ENCODE measurements around the gene TP53I11. TPM values are rescaled to one million over a fixed set of nuclear protein-coding genes. Genes with fewer than 3 reads are reported as not detected.

The TP53I11 gene
- total and polyA plus RNA-seq, 2 donors (not counting 3 experiments of a cell fraction or from before 2014, with no cell fraction given) = 31.5 to 79.4 TPM

DNA sequence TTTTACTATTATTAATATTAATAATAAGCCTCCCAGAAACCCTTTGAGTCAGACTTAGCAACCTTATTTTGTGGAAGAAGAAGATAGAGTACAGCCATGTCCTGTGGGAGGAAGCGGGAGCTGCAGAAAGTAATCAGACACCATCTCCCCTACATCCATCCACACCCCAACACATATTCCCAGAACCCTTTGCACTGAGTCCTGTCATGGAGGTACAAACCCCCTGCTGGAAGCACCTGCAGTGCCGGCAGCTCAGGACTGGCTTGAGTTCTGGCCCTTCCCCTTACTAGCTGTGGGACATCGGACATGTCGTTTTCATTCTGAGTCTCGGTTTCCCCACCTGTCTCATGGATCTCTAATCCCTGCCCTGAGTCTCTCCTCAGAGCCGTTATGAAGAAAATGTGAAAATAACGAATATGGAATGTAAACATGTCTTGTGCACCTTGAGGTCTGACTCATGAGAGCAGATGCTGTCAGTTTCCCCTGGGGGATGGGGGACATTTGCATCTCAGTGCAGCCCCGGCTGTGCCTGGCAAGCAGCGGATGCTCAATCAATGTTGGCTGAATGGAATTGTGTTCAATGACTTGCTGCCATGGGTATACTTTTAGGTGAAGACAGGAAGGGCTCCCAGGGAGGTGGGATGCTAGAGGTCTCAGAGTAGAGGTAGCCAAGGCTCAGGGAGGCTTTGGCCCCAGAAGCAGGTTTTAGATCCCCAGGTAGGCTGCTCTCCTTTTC, 45.4 kb downstream of the TP53I11 start:
- Histone ChIP-seq H2AFZ (ENCODE audit: low read depth, low read length) (no peak overlapping the region), H3K27ac (ENCODE audit: insufficient read depth, low read depth, low read length) (no peak overlapping the region), H3K4me2 (ENCODE audit: insufficient read depth, low read length) (no peak overlapping the region), H3K4me3 (replicated peaks in 1 of 3; ENCODE audit: insufficient read depth in 1 of 3, low read depth in 1 of 3, low read length in 3 of 3) (no peak overlapping the region), H3K79me2 (ENCODE audit: control insufficient read depth, insufficient read depth, low read length) (no peaks in the 10 kb centered on the region), H3K36me3 (ENCODE audit: control insufficient read depth in 2 of 2, extremely low read depth in 1 of 2, insufficient read depth in 2 of 2, low read length in 2 of 2) (no peaks in the 10 kb centered on the region), H3K27me3 (ENCODE audit: control insufficient read depth in 2 of 2, insufficient read depth in 2 of 2, low read length in 2 of 2) (no peaks in the 10 kb centered on the region), H3K9me3 (replicated peaks; ENCODE audit: control insufficient read depth, insufficient read depth, low read length) (no peaks in the 10 kb centered on the region), H4K20me1 (replicated peaks; ENCODE audit: control insufficient read depth, extremely low read depth, insufficient read depth, low read length) (no peaks in the 10 kb centered on the region), H3K9me1 (replicated peaks; ENCODE audit: control insufficient read depth, extremely low read depth, insufficient read depth, low read length) (no peaks in the 10 kb centered on the region), H3K4me1 (ENCODE audit: control insufficient read depth, extremely low read depth, insufficient read depth, low read length) (no peaks in the 10 kb centered on the region), H3K9ac (replicated peaks; ENCODE audit: extremely low read depth, insufficient read depth, low read length) (no peak overlapping the region)
- intact Hi-C loops (cut with micrococcal nuclease) = no loop called here
- no TSS peak for BruUV-seq (replicated peaks)
- no peak for FAIRE-seq
- DNase-seq (ENCODE audit: low read depth, low spot score) = no peak
- dilution Hi-C loops (cut with MboI; ENCODE audit: extremely low pct_ligation_motif_present, low sequenced_read_pairs) = no loop called here
- TF ChIP-seq POLR2A (IDR thresholded peaks at IDR 0.05; ENCODE audit: low read depth, low read length) (no peak), EZH2 (IDR thresholded peaks at IDR 0.05; ENCODE audit: borderline replicate concordance, low read depth, low read length, severe bottlenecking) (no peak), POLR2AphosphoS5 (IDR thresholded peaks at IDR 0.05; ENCODE audit: insufficient read depth, low read depth, low read length) (no peak), FOS (IDR thresholded peaks at IDR 0.05; ENCODE audit: borderline replicate concordance, insufficient read depth, low read length) (no peak), GATA2 (IDR thresholded peaks at IDR 0.05; ENCODE audit: insufficient read depth, insufficient read length, low read depth, low read length) (no peak), JUN (IDR thresholded peaks at IDR 0.05; ENCODE audit: borderline replicate concordance, insufficient read depth, insufficient read length, low read depth) (no peak), MYC (IDR thresholded peaks at IDR 0.05; ENCODE audit: low read depth, low read length) (no peak)
- TF ChIP-seq, protein P1, sequence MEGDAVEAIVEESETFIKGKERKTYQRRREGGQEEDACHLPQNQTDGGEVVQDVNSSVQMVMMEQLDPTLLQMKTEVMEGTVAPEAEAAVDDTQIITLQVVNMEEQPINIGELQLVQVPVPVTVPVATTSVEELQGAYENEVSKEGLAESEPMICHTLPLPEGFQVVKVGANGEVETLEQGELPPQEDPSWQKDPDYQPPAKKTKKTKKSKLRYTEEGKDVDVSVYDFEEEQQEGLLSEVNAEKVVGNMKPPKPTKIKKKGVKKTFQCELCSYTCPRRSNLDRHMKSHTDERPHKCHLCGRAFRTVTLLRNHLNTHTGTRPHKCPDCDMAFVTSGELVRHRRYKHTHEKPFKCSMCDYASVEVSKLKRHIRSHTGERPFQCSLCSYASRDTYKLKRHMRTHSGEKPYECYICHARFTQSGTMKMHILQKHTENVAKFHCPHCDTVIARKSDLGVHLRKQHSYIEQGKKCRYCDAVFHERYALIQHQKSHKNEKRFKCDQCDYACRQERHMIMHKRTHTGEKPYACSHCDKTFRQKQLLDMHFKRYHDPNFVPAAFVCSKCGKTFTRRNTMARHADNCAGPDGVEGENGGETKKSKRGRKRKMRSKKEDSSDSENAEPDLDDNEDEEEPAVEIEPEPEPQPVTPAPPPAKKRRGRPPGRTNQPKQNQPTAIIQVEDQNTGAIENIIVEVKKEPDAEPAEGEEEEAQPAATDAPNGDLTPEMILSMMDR (IDR thresholded peaks at IDR 0.05; ENCODE audit: extremely low read depth in 1 of 2, insufficient read depth in 1 of 2, low read depth in 1 of 2, low read length in 2 of 2) = no peak
- TF ChIP-seq, protein P2, sequence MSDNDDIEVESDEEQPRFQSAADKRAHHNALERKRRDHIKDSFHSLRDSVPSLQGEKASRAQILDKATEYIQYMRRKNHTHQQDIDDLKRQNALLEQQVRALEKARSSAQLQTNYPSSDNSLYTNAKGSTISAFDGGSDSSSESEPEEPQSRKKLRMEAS (IDR thresholded peaks at IDR 0.05; ENCODE audit: insufficient read depth, insufficient read length) = no peak
- ChIA-PET CTCF (interaction anchor here (3.1 kb wide), 1 partner anchor 288 kb away, joined by 14 read pairs; no protein-coding TSS in a partner anchor), POLR2A (no interaction called here)

Measured in endothelial cell of umbilical vein (primary cell).